Daoy (cell line): Measurements from ENCODE around the gene PGF. TPM values are rescaled to one million over a fixed set of nuclear protein-coding genes. Genes with fewer than 3 reads are reported as not detected.
"Not testable (repeated sequence)": the region's sequence is repeated elsewhere in the genome, so short reads cannot be mapped to it uniquely, and the experiment has no call there.

ENCODE experiments used
- DNase-seq: peaks from one replicate; pipeline ENCODE4 v3.0.0-alpha.2; 2015; ENCODE audit warnings: low read depth
- total RNA-seq: library from RNA; depleted of rRNA; stranded (reverse); fragments of >200 nt; shearing (Covaris generic); gene quantifications from 2 replicates; pipeline ENCODE4 v1.2.3, GENCODE V29; 2014

The PGF gene
- total RNA-seq, 1 experiment from 2014 or later, result 8.0 TPM

DNA sequence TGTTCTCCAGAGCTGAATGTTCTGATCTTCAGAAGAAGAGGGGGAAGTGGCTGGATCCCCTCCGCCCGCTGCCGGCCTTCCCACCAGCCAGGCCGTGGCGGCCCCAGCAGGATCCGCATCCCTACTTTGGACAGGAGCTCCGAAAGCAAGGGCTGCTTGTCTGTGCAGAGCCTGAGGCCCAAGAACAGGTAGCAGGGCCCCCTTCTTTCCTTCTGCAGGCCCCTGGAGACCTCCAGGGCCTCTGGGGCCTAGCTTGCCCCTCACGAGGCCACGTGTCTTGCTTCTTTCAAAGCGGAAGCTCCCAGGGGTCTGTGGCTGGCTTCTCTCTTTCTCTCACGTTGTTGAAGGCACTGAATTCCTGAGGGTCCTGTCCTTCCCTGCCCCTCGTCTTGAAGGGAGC lies 13.2 kb downstream of the PGF start:
- DNase-seq, result no peak

GRCh38 chr14:74941676-74942097 lies 13.7 kb downstream of the PGF start:
- DNase-seq, result peak; percentile 74

DNA sequence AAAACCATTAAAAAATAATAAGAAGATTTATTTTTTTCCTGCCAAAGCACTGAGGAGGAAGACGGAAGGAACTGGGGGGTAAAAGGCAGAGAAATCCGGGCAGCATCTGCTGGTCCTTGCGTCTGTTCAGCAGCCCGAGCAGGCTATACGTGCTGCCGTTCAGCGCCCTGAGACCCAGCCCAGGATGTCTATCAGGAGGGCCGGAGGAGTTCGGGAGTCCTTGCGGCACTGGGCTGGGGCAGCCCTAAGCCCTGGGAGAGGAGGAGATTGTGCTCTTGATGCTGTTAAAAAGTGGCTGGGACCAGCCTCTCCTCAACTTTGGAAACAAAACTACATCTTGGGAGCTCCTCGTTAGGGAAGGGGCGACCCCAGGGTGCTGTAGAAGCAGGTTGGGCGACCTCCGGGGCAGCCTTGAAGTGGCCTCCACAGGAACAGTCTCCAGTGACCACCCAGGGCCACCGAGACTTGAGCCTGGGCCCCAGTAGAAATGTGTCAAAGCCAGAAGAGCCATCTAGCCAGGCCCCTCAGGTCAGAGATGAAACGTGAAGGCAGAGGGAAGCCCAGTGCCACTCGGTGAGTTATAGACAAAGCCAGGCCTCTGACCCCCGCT lies 14.3 kb downstream of the PGF start:
- no peak for DNase-seq

DNA sequence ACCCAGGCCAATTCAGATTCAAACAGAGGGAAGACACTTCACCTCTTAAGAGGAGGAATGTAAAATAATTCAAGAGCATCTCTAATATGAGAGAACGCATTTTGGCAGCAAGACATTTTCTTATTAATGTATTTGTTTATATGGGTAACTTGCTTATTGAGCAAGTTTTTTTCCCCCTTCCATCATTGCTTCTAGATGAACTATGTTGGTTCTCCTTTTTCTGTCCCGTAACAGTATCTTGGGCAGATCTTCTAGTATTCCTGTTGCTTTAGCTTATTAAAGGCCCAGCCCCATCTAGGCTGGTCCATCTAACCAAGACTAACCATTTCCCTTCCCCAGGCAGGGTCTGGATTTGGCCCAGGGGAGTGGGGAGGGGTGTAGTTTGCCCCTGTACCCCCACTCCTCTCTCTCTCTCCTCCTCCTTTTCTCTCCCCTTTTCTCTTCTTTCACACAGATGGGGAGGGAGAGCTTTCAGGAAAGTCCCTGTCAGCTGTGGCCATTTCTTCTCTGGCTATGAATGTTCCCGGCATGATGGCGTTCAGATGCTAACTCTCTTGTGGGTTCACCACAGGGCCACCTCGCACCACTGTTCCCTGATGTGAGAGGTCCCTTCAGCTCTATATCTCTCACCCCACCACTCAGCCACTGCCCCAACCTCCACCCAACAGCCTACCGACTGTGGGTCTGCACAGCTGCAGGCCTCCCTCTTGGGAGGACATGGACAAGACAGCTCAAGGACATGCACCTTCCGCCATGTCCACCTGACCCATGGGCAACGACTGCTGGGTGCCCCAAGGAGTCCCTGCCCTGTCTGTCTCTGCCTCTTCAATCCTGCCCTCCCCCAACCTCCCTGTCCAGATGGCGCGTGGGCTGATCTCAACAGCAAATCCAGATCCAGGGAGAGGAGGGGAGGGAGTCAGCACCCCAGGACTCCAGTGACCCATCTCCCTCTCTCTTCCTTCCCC lies 16.6 kb downstream of the PGF start:
- DNase-seq, result no peak

GRCh38 chr14:74937171-74937570 lies 18.2 kb downstream of the PGF start:
- no peak for DNase-seq

DNA sequence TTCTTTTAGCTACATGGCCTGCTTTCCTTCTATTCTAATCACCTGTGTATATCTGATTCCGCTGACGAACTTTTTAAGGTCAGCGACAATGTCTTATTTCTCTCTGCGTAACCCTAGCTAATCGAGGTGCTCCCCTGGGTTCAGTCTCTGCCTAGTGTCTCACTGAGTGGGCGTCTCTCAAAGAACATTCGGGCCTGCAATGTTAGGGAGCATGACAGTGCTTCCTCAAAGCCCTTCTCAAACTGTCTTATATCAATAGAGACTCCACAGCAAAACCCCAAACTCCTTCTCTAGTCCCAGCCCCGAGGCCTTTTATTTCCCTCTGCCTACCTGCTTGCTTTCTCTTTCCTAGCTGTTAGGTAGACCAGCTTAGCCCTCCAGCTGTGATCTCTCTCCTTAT lies 18.7 kb downstream of the PGF start:
- no peak for DNase-seq

DNA sequence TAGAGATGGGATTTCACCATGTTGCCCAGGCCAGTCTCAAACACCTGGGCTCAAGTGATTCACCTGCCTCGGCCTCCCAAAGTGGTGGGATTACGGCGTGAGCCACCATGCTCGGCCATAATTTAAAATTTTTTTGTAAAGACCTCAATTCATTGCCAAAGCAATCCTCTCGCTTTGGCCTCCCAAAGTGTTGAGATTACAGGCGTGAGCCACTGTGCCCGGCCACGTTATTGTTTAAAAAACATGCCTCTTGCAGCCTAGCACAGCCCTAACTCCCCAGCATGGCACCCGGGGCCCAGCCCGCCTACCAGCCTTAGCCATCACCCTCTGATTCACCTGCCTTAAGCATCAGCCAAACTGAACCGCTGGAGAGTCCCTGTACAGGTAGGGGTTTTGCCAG lies 19.2 kb downstream of the PGF start:
- no peak for DNase-seq

GRCh38 chr14:74935360-74935680 lies 20.1 kb downstream of the PGF start:
- no peak for DNase-seq

GRCh38 chr14:74934476-74935359 lies 20.7 kb downstream of the PGF start:
- no peak for DNase-seq

- no peak for DNase-seq
Observed at GRCh38 chr14:74934041-74934440, 21.4 kb downstream of the PGF start.

- DNase-seq, result not testable (repeated sequence)
Observed at GRCh38 chr14:74932936-74933335, 22.5 kb downstream of the PGF start.

DNA sequence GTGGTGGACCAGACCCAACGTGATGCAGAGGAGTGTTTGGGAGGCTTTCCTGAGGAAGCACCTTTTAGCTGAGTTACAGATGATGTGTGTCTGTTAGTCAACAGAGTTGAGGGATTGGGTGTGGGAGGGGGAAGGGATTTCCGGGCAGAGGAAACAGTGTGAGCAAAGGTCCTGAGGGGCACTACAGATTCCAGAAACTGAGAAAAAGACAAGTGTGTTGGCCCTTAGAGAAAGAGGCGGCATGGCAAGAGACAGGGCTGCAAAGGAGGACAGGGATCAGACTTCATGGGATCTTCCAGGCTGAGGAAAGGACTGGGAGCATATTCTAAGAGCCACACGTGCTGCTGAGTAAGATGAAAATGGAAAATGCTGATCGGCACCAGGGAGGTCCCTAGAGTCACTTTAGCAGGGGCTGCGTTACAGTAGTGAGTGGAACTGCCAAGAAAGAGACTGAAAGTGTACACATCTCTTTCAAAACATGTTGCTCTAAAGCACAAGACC lies 22.9 kb downstream of the PGF start:
- DNase-seq, result no peak

DNA sequence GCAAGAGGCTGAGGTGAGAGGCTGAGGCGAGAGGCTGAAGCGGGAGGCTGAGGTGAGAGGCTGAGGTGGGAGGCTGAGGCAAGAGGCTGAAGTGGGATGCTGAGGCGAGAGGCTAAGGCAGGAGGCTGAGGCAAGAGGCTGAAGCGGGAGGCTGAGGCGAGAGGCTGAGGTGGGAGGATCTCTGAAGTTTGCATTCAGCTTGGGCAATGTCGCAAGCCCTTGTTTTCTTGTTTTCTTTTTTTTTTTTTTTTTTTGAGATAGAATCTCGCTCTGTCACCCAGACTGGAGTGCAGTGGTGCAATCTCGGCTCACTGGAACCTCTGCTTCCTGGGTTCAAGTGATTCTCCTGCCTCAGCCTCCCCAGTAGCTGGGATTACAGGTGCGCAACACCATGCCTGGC lies 23.7 kb downstream of the PGF start:
- not testable (repeated sequence) for DNase-seq

DNA sequence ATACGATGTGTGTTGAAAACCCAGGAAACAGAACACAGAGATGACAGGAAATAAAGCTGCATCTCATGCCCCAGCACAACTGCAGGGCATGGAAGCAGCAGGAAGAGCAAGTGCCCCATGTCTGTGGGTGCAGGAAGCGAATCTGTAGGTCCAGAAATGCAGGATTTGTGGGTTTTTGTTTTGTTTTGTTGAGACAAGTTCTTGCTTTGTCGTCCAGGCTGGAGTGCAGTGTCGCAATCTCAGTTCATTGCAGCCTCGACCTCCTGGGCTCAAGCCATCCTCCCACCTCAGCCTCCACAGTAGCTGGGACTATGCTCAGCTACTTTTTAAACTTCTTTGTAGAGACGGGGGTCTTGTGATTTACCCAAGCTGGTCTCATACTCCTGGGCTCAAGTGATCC lies 26.2 kb downstream of the PGF start:
- no peak for DNase-seq

DNA sequence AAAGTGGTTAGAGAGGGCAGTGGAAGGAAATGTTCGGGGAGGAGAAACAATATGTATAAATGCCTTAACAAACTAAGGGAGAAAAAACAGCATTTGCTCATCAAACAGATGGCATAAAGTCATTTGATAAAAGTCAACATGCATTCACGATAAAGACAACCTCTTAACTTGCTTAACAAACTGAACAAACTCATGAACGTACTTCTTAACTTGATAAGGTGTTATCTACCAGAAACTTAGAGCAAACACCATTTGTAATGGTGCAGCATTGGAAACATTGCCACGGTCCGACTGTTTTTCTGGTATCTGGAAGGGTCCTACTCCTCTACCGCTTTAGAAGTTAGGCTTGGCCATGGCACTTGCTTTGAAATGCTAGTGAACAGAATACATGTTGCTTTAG lies 28.2 kb downstream of the PGF start:
- no peak for DNase-seq

DNA sequence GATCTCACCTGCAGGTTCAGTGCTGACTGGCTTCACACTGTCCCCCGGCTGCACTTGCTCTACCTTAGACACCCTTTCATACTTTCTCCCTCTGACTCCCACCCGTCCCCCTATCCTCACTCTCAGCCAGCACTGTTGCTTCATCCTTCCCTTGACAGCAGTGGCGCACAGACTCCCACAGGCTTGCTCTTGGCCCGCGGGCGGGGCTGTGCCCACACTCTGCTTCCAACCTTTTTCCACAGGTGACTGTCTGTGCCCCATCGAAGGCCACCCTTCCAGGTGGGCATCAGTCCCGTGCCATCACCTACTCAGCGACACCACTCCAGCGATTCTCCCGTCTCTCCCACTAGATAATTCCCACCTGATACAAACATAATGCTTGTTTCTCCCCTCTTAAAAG lies 31.3 kb downstream of the PGF start:
- DNase-seq, result no peak

GRCh38 chr14:74922752-74923401 lies 32.5 kb downstream of the PGF start, which contains the start of gene RPS6KL1:
Gene RPS6KL1 (minus strand): TSS chr14:74923260. CDS start chr14:74921541, 1,719 bp downstream.
- peak; percentile 93 for DNase-seq

DNA sequence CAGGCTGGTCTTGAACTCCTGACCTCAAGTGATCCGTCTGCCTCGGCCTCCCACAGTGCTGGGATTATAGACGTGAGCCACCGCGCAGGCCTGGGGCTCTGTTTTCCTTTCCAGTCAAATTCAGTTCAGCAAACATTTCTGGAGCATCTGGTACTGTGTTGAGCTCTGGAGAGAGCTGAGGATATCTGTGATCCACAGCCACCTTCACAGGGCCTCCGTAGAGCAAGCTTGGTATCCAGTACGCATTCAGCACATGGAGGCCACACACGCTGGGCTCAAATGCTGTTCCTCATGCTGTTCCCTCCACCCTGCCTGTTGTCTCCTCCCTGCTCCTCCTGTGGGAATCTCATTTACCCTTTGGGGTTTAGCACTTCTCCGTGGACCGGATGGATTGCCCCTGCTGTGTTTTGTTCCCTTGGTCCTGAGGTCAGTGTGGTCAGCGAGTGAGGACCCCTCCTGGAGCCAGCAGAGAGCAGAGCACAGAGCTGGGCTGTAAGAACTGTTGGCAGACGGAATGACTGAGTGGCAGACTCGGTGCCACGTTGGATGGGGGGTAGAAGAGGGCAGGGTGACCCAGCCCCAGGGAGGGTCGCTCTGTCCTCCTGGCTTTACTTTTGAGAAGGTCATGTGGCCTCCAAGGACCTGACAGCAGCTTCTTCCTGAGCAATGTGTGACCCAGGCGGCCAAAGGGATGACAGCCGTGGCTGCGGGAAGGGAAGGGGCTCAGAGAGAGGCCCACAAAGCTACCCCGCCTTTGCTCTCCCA lies 33.2 kb downstream of the PGF start:
- DNase-seq, result no peak

- no peak for DNase-seq
Observed at GRCh38 chr14:74921053-74921620, 34.3 kb downstream of the PGF start.

GRCh38 chr14:74920281-74920680 lies 35.1 kb downstream of the PGF start:
- DNase-seq, result no peak
